HL-60 (cell line): ENCODE data around the gene ATPAF1.
"Not testable (repeated sequence)": the region's sequence is repeated elsewhere in the genome, so short reads cannot be mapped to it uniquely, and the experiment has no call there.

Source experiments
- CTCF ChIP-seq: IDR thresholded peaks from one replicate; pipeline ENCODE4 v1.5.1; 2011; ENCODE audit warnings: low read length, control low read depth, inconsistent platforms; ENCODE audit not compliant: insufficient read depth
- POLR2AphosphoS5 ChIP-seq: IDR thresholded peaks from 2 replicates; pipeline ENCODE4 v1.6.1; 2012; ENCODE audit warnings: low read depth

DNA sequence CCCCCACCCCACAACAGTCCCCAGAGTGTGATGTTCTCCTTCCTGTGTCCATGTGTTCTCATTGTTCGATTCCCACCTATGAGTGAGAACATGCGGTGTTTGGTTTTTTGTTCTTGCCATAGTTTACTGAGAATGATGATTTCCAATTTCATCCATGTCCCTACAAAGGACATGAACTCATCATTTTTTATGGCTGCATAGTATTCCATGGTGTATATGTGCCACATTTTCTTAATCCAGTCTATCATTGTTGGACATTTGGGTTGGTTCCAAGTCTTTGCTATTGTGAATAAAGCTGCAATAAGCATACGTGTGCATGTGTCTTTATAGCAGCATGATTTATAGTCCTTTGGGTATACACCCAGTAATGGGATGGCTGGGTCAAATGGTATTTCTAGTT, 17.0 kb downstream of the ATPAF1 start:
- TF ChIP-seq POLR2AphosphoS5, CTCF: not testable (repeated sequence)
